SK-N-MC (cell line): ENCODE data around the gene ZSCAN16.

Experiments used
- DNase-seq: peaks from one replicate; pipeline ENCODE4 v3.0.0-alpha.2; 2011; ENCODE audit warnings: low read depth, low spot score
- H3K27ac ChIP-seq: fragments of 200-600 bp; sonication (generic); 2 replicates; pipeline ENCODE4 v1.5.1; 2016; ENCODE audit warnings: mixed run types
- H3K36me3 ChIP-seq: fragments of 200-600 bp; sonication (generic); 2 replicates; pipeline ENCODE4 v1.6.1; 2017; ENCODE audit warnings: antibody characterized with exemption, low read length, mixed read lengths; ENCODE audit not compliant: insufficient read depth
- H3K4me3 ChIP-seq: fragments of 200-600 bp; sonication (generic); 2 replicates; pipeline ENCODE4 v1.5.1; 2016
- H3K9ac ChIP-seq: fragments of 200-600 bp; sonication (generic); 2 replicates; pipeline ENCODE4 v1.8.0; 2017; ENCODE audit warnings: mixed run types, mixed read lengths; ENCODE audit not compliant: insufficient read length
- H3K9me3 ChIP-seq: fragments of 200-600 bp; sonication (generic); 2 replicates; pipeline ENCODE4 v1.6.1; 2017; ENCODE audit warnings: low read depth, mild to moderate bottlenecking, antibody characterized with exemption, low read length, moderate library complexity, mixed read lengths
- EZH2 ChIP-seq: fragments of 200-600 bp; sonication (generic); IDR thresholded peaks from one replicate; pipeline ENCODE4 v1.6.1; 2017; ENCODE audit warnings: antibody characterized with exemption
- FOXP2 ChIP-seq: optimal IDR thresholded peaks from 2 replicates; pipeline ENCODE3; 2011; ENCODE audit warnings: mild to moderate bottlenecking, moderate library complexity; ENCODE audit not compliant: insufficient read depth; ENCODE audit errors: extremely low read length, control extremely low read depth
- POLR2AphosphoS5 ChIP-seq: IDR thresholded peaks from 2 replicates; pipeline ENCODE4 v1.6.1; 2012; ENCODE audit warnings: mild to moderate bottlenecking, low read depth, low read length, borderline replicate concordance

The ZSCAN16 gene

DNA sequence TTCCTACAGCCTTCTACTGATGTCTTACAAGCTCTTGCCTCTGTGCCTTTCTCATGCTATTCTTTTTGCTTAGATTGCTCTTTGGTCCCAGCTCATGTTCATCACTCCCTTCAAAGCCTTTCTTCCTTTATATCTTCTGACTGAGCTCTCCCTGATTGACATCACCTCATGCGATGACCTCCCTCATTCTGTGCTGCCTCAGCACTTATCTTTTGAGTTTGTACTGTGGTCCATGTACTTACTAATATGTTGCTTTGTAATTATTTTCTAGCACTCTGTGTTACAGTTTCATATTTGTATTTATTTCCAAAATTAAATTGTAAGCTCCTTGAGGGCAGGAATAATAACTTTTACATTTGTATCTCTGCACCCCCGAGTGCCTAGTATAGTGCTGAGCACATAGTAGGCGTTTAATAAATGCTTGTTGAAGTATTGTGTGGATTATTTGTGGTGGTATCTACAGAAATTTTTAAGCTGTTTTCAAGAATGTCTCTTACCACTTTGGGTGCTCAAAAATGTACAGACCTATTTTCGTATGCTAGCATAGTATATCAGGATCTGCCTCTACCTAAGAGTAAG lies 34.7 kb downstream of the ZSCAN16 start:
- DNase-seq, result no peak
- H3K9me3 ChIP-seq, result 0 out of 2 replicates have a peak, but pooled peaks cover under 1% of the 10 kb centered on the region
- no peak overlapping the region for H3K9ac ChIP-seq
- H3K36me3 ChIP-seq, result peaks cover 37% of the 10 kb centered on the region
- no peak overlapping the region for H3K4me3 ChIP-seq
- TF ChIP-seq EZH2 (no peak), FOXP2 (no peak)
- no peak overlapping the region for H3K27ac ChIP-seq

DNA sequence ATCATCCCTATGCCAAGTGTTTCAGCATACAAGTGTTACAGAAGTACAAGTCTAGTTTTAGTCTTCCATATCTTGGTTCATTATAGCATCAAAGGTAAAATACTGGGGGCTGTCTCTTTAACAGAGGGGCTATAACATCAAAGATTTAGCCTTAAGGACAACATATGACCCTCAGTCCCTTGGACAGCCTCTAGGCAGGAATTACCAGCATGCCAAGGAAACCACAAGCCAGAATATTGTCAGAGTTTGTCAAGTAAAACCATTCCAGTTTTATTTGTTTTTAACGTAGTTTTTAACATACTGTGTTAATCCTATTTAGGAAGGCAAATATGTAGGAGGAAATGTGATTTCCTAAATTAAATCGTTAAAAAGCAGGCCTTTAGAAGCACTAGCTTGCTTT lies 35.8 kb downstream of the ZSCAN16 start:
- no peak overlapping the region for H3K9ac ChIP-seq
- peaks cover 26% of the 10 kb centered on the region for H3K36me3 ChIP-seq
- H3K4me3 ChIP-seq, result no peak overlapping the region
- no peaks in the 10 kb centered on the region for H3K9me3 ChIP-seq
- no peak overlapping the region for H3K27ac ChIP-seq
- DNase-seq, result no peak
- no peak for TF ChIP-seq POLR2AphosphoS5
- no peak for TF ChIP-seq EZH2
- no peak for TF ChIP-seq FOXP2

- DNase-seq, result no peak
Observed at GRCh38 chr6:28161410-28162079, 37.1 kb downstream of the ZSCAN16 start.

DNA sequence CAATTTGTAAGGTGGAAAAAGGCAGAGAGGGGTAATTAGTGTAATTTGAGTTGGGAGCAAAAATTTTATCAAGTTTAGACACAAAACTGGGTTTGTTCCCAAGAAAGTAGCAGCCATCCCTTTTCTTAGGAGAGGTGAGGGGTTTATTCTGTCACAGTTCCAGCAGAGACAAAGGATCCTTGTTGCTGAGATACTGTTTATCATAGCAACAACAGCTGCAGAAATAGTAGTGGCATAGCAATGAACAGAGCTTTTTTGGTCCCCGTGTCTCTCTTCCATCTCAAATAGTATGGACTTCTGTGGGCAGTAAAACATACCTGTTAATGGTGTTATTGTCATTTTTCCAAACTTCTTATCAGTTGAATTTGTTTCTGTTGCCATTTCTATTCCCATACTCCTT lies 41.2 kb downstream of the ZSCAN16 start:
- no peak for DNase-seq
- Histone ChIP-seq H3K36me3 (no peaks in the 10 kb centered on the region), H3K4me3 (no peak overlapping the region), H3K9ac (no peak overlapping the region), H3K9me3 (no peaks in the 10 kb centered on the region), H3K27ac (no peak overlapping the region)
- TF ChIP-seq EZH2 (no peak), POLR2AphosphoS5 (no peak), FOXP2 (no peak)

More at GRCh38 chr6:28161410-28162079, 37.1 kb downstream of the ZSCAN16 start:
- H3K4me3 ChIP-seq, result peak overlapping the region; percentile 92
- TF ChIP-seq EZH2 (no peak), FOXP2 (no peak), POLR2AphosphoS5 (peak; percentile 98)
- H3K36me3 ChIP-seq, result peaks cover 12% of the 10 kb centered on the region
- H3K9me3 ChIP-seq, result no peaks in the 10 kb centered on the region
- H3K27ac ChIP-seq, result peak overlapping the region; percentile 64
- H3K9ac ChIP-seq, result peak overlapping the region; percentile 82

- no peak for TF ChIP-seq POLR2AphosphoS5
- no peak for TF ChIP-seq FOXP2
- no peak for TF ChIP-seq EZH2
- Histone ChIP-seq H3K4me3 (no peak overlapping the region), H3K36me3 (no peaks in the 10 kb centered on the region), H3K9me3 (no peaks in the 10 kb centered on the region), H3K27ac (no peak overlapping the region), H3K9ac (no peak overlapping the region)
- DNase-seq, result no peak
Observed at GRCh38 chr6:28167068-28167467, 42.7 kb downstream of the ZSCAN16 start.

DNA sequence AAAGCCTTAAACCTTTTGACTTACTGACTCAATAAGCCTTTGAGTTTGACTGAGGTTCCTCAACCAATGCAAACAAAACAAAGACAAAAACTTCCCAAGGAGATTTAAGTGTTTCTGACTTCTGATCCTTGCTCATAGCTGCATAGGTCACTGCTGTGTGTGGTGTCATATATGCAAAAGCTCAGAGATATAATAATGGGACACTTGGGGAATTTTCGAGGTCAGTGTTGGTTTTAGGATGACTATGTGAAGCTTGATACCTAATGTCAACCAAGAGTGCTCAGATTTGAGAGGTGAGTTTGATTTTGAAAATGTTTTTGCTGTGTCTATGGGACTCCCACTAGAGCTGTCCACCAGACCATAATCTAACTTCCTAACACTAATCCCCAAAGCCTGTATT lies 43.5 kb downstream of the ZSCAN16 start:
- no peak for TF ChIP-seq FOXP2
- no peak for TF ChIP-seq EZH2
- no peak for TF ChIP-seq POLR2AphosphoS5
- Histone ChIP-seq H3K4me3 (no peak overlapping the region), H3K9ac (no peak overlapping the region), H3K27ac (no peak overlapping the region), H3K9me3 (no peaks in the 10 kb centered on the region), H3K36me3 (no peaks in the 10 kb centered on the region)
- no peak for DNase-seq

- no peak overlapping the region for H3K9ac ChIP-seq
- no peak for DNase-seq
Observed at GRCh38 chr6:28171271-28171670, 46.9 kb downstream of the ZSCAN16 start.

GRCh38 chr6:28172006-28172405 lies 47.6 kb downstream of the ZSCAN16 start:
- no peaks in the 10 kb centered on the region for H3K36me3 ChIP-seq
- TF ChIP-seq FOXP2 (no peak), POLR2AphosphoS5 (no peak), EZH2 (no peak)
- H3K9me3 ChIP-seq, result no peaks in the 10 kb centered on the region
- H3K27ac ChIP-seq, result no peak overlapping the region
- no peak for DNase-seq
- no peak overlapping the region for H3K9ac ChIP-seq
- no peak overlapping the region for H3K4me3 ChIP-seq

More at GRCh38 chr6:28171271-28171670, 46.9 kb downstream of the ZSCAN16 start:
- Histone ChIP-seq H3K36me3 (no peaks in the 10 kb centered on the region), H3K4me3 (no peak overlapping the region), H3K9me3 (no peaks in the 10 kb centered on the region), H3K27ac (no peak overlapping the region)
- no peak for TF ChIP-seq POLR2AphosphoS5
- TF ChIP-seq EZH2, result no peak
- no peak for TF ChIP-seq FOXP2
